ENCODE data around the gene FAM200A. TPM values are rescaled to one million over a fixed set of nuclear protein-coding genes. Genes with fewer than 3 reads are reported as not detected.
A peak's percentile ranks its signal among the peaks of the same experiment; 100 is the strongest.

The FAM200A gene
- total RNA-seq (1 to 10 TPM; 2.4 to 4.6 TPM), polyA plus RNA-seq (1 to 10 TPM; 1.0 to 1.7 TPM)

- peaks cover 0 to 6% (median 4%) of the 10 kb centered on the region in 4 donors for H3K9me3 ChIP-seq (ENCODE audit: control insufficient read depth in 4 of 4, low read length in 3 of 4)
- peak within 1 kb of the TSS; percentile 63 to 88 for H3K9ac ChIP-seq (ENCODE audit: low read depth in 1 of 2, low read length in 2 of 2)
- no peaks in the 10 kb centered on the region for H3K27me3 ChIP-seq (ENCODE audit: control insufficient read depth in 4 of 4, insufficient read depth in 4 of 4, low read length in 3 of 4)
- DNase-seq (ENCODE audit: low spot score), result peak; percentile 83
- peak within 1 kb of the TSS; percentile 23 to 66 for H3K27ac ChIP-seq (ENCODE audit: low read depth in 1 of 2, low read length in 2 of 2)
- H3K4me3 ChIP-seq (ENCODE audit: low read depth in 1 of 3, low read length in 3 of 3), result peak within 1 kb of the TSS; percentile 85 to 98 (median 85)
- TF ChIP-seq RAD21 (IDR thresholded peaks at IDR 0.05) (peak in 1 of 2 donors; percentile 43), FOXA2 (IDR thresholded peaks at IDR 0.05) (no peak), RXRA (IDR thresholded peaks at IDR 0.05) (peak; percentile 24 to 40), GABPA (IDR thresholded peaks at IDR 0.05 in 1 of 2, conservative IDR thresholded peaks at IDR 0.05 in 1 of 2) (peak; percentile 97 to 98), NR2F2 (IDR thresholded peaks at IDR 0.05) (peak; percentile 16), SP1 (IDR thresholded peaks at IDR 0.05) (peak; percentile 27), HNF4A (conservative IDR thresholded peaks at IDR 0.05) (peak; percentile 49 to 70)
- TF ChIP-seq, protein P1, sequence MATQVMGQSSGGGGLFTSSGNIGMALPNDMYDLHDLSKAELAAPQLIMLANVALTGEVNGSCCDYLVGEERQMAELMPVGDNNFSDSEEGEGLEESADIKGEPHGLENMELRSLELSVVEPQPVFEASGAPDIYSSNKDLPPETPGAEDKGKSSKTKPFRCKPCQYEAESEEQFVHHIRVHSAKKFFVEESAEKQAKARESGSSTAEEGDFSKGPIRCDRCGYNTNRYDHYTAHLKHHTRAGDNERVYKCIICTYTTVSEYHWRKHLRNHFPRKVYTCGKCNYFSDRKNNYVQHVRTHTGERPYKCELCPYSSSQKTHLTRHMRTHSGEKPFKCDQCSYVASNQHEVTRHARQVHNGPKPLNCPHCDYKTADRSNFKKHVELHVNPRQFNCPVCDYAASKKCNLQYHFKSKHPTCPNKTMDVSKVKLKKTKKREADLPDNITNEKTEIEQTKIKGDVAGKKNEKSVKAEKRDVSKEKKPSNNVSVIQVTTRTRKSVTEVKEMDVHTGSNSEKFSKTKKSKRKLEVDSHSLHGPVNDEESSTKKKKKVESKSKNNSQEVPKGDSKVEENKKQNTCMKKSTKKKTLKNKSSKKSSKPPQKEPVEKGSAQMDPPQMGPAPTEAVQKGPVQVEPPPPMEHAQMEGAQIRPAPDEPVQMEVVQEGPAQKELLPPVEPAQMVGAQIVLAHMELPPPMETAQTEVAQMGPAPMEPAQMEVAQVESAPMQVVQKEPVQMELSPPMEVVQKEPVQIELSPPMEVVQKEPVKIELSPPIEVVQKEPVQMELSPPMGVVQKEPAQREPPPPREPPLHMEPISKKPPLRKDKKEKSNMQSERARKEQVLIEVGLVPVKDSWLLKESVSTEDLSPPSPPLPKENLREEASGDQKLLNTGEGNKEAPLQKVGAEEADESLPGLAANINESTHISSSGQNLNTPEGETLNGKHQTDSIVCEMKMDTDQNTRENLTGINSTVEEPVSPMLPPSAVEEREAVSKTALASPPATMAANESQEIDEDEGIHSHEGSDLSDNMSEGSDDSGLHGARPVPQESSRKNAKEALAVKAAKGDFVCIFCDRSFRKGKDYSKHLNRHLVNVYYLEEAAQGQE (IDR thresholded peaks at IDR 0.05), result no peak
- TF ChIP-seq, protein P2, sequence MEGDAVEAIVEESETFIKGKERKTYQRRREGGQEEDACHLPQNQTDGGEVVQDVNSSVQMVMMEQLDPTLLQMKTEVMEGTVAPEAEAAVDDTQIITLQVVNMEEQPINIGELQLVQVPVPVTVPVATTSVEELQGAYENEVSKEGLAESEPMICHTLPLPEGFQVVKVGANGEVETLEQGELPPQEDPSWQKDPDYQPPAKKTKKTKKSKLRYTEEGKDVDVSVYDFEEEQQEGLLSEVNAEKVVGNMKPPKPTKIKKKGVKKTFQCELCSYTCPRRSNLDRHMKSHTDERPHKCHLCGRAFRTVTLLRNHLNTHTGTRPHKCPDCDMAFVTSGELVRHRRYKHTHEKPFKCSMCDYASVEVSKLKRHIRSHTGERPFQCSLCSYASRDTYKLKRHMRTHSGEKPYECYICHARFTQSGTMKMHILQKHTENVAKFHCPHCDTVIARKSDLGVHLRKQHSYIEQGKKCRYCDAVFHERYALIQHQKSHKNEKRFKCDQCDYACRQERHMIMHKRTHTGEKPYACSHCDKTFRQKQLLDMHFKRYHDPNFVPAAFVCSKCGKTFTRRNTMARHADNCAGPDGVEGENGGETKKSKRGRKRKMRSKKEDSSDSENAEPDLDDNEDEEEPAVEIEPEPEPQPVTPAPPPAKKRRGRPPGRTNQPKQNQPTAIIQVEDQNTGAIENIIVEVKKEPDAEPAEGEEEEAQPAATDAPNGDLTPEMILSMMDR (IDR thresholded peaks at IDR 0.05; ENCODE audit: low read depth, low read length, missing input control), result no peak
- H3K4me1 ChIP-seq (ENCODE audit: control insufficient read depth in 4 of 4, insufficient read depth in 4 of 4, low read length in 3 of 4), result peaks cover 0 to 19% (median 12%) of the 10 kb centered on the region in 4 donors
- H3K36me3 ChIP-seq (ENCODE audit: control insufficient read depth in 4 of 4, insufficient read depth in 3 of 4, low read depth in 1 of 4, low read length in 3 of 4), result peaks cover 0 to 19% (median 17%) of the 10 kb centered on the region in 4 donors
- 1% methylated on average over 37 of the region's 37 CpGs for WGBS
Observed at GRCh38 chr7:99551767-99552463, at the start of gene FAM200A. FAM200A (minus strand) TSS chr7:99552114; CDS start chr7:99548407, 3,707 bp downstream.

DNA sequence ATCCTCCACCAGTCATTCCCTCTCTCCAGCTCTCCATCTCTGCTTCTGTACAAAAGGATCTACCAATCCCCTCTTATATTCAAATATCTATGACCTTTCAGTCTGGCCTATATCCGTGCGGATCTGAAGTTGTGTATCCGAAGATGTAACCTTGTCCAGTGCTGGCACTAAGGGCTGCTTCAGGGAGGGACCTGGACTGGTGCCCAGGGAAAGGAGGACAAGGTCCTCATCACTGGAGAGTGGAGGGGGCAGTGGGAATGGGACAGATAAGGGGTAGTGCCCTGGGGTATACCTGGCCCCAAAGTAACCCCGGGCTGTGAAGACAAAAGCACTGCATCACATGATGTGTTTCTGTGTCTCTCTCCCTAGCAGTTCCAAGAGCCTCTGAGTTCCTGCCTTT is 47.9 kb upstream of the FAM200A start:
- Histone ChIP-seq H3K9ac (ENCODE audit: low read depth in 1 of 2, low read length in 2 of 2) (no peak overlapping the region), H3K4me1 (ENCODE audit: control insufficient read depth in 4 of 4, insufficient read depth in 4 of 4, low read length in 3 of 4) (no peaks in the 10 kb centered on the region), H3K9me3 (ENCODE audit: control insufficient read depth in 4 of 4, low read length in 3 of 4) (no peaks in the 10 kb centered on the region), H3K4me3 (ENCODE audit: low read depth in 1 of 3, low read length in 3 of 3) (no peak overlapping the region), H3K27ac (ENCODE audit: low read depth in 1 of 2, low read length in 2 of 2) (no peak overlapping the region), H3K27me3 (ENCODE audit: control insufficient read depth in 4 of 4, insufficient read depth in 4 of 4, low read length in 3 of 4) (no peaks in the 10 kb centered on the region), H3K36me3 (ENCODE audit: control insufficient read depth in 4 of 4, insufficient read depth in 3 of 4, low read depth in 1 of 4, low read length in 3 of 4) (no peaks in the 10 kb centered on the region)
- 73% methylated on average over 4 of the region's 4 CpGs for WGBS
- no peak for DNase-seq (ENCODE audit: low spot score)
- TF ChIP-seq FOXA1 (IDR thresholded peaks at IDR 0.05) (no peak), YY1 (IDR thresholded peaks at IDR 0.05) (no peak), GABPA (IDR thresholded peaks at IDR 0.05 in 1 of 2, conservative IDR thresholded peaks at IDR 0.05 in 1 of 2) (no peak), HNF4A (conservative IDR thresholded peaks at IDR 0.05) (no peak), HNF4G (IDR thresholded peaks at IDR 0.05) (no peak), EGR1 (IDR thresholded peaks at IDR 0.05; ENCODE audit: low read depth in 2 of 2) (no peak), SP1 (IDR thresholded peaks at IDR 0.05) (no peak), FOXA2 (IDR thresholded peaks at IDR 0.05) (no peak), NR2F2 (IDR thresholded peaks at IDR 0.05) (no peak), RAD21 (IDR thresholded peaks at IDR 0.05) (no peak)
- TF ChIP-seq, protein P3, sequence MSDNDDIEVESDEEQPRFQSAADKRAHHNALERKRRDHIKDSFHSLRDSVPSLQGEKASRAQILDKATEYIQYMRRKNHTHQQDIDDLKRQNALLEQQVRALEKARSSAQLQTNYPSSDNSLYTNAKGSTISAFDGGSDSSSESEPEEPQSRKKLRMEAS (IDR thresholded peaks at IDR 0.05), result no peak
- TF ChIP-seq, protein P4, sequence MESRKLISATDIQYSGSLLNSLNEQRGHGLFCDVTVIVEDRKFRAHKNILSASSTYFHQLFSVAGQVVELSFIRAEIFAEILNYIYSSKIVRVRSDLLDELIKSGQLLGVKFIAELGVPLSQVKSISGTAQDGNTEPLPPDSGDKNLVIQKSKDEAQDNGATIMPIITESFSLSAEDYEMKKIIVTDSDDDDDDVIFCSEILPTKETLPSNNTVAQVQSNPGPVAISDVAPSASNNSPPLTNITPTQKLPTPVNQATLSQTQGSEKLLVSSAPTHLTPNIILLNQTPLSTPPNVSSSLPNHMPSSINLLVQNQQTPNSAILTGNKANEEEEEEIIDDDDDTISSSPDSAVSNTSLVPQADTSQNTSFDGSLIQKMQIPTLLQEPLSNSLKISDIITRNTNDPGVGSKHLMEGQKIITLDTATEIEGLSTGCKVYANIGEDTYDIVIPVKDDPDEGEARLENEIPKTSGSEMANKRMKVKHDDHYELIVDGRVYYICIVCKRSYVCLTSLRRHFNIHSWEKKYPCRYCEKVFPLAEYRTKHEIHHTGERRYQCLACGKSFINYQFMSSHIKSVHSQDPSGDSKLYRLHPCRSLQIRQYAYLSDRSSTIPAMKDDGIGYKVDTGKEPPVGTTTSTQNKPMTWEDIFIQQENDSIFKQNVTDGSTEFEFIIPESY (IDR thresholded peaks at IDR 0.05), result no peak
- TF ChIP-seq, protein P1 (IDR thresholded peaks at IDR 0.05), result no peak
- TF ChIP-seq, protein P2 (IDR thresholded peaks at IDR 0.05; ENCODE audit: low read depth, low read length, missing input control), result no peak

Measured in liver (tissue), 9 donors.